ENCODE measurements around the gene BPIFB2. TPM values are rescaled to one million over a fixed set of nuclear protein-coding genes. Genes with fewer than 3 reads are reported as not detected.
A peak's percentile ranks its signal among the peaks of the same experiment; 100 is the strongest.
"Not testable (repeated sequence)": the region's sequence is repeated elsewhere in the genome, so short reads cannot be mapped to it uniquely, and the experiment has no call there.

Gene BPIFB2
- total RNA-seq, 1 experiment from 2014 or later, result not detected

GRCh38 chr20:32970973-32971300 lies 36.6 kb upstream of the BPIFB2 start:
- DNase-seq (ENCODE audit: low read depth), result no peak

DNA sequence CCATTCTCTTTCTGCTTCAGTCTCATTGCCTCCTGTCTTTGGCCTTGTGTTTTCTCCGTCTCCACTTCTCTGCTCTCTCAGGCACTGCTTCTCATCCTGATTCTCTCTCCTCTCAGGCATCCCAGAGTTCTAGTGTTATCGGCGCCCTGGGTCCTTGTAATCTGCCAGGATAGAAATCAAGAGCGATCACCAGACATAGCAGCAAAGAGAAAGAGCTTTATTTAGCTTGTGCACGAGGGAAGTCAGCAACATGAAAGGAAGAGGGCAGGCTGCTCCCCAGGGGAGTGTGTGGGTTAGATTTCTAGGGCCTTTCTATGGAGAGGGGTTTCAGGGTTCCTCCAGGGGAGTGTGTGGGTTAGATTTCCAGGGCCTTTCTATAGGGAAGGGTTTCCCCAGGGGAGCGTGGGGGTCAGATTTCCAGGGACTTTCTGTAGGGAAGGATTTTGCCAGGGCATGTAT lies 35.8 kb upstream of the BPIFB2 start:
- DNase-seq (ENCODE audit: low read depth), result no peak

- DNase-seq (ENCODE audit: low read depth), result peak; percentile 13
Measured at GRCh38 chr20:32972181-32973076, 35.1 kb upstream of the BPIFB2 start.

- DNase-seq (ENCODE audit: low read depth), result no peak
Measured at GRCh38 chr20:32973077-32973717, 34.3 kb upstream of the BPIFB2 start.

GRCh38 chr20:32974204-32975064 lies 33.1 kb upstream of the BPIFB2 start:
- DNase-seq (ENCODE audit: low read depth), result not testable (repeated sequence)

GRCh38 chr20:32975121-32975520 lies 32.4 kb upstream of the BPIFB2 start:
- DNase-seq (ENCODE audit: low read depth), result not testable (repeated sequence)

DNA sequence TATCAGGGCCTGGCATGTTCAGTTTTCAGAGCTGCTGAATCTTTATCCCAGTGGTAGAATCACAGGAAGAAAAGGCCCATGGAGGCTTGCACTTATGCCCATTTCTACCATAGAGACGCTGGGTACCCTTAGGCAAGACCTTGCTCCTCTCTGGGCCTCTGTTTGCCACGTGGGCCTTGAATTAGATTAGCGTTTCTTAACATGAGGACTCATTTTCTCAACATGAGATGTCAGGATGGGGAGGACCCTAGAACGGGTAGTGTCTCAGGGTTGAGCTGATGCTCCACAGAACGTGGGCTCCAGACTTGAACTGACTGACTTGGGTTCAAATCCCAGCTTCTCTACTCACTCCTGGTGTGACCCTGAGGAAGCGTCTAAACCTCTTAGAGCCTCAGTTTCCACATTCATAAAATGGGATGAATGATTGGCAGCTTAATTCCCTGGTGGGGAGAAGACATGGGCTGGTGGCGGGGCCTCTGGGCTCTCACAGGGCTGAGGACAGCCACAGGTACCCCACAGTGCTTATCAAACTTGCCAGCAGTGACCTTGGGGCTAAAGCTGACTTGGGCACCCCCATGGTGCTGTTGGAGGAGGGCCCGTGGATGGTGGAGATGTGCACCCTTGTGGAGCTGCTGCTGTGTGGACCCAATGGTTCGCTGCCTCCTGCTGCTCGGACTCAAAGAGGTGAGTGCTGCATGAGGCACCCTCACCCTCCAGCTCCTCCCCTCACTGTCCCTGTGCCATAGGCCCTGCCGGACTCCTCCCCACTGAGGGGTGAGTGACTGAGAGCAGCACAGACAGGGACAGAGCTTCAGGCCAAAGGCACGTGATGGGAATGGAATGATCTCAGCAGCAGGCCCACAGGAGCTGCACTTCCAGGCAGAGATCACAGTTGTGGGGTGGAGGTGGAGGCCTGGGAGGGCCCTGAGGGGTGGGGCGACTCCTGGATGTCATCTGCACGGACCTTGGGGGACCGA lies 31.5 kb upstream of the BPIFB2 start:
- DNase-seq (ENCODE audit: low read depth), result no peak

- no peak for DNase-seq (ENCODE audit: low read depth)
Measured at GRCh38 chr20:32976746-32977145, 30.8 kb upstream of the BPIFB2 start.

GRCh38 chr20:32977281-32978008 lies 30.1 kb upstream of the BPIFB2 start:
- DNase-seq (ENCODE audit: low read depth), result no peak

- no peak for DNase-seq (ENCODE audit: low read depth)
Measured at GRCh38 chr20:32978009-32978335, 29.5 kb upstream of the BPIFB2 start.

GRCh38 chr20:32979201-32979998 lies 28.1 kb upstream of the BPIFB2 start:
- DNase-seq (ENCODE audit: low read depth), result no peak

DNA sequence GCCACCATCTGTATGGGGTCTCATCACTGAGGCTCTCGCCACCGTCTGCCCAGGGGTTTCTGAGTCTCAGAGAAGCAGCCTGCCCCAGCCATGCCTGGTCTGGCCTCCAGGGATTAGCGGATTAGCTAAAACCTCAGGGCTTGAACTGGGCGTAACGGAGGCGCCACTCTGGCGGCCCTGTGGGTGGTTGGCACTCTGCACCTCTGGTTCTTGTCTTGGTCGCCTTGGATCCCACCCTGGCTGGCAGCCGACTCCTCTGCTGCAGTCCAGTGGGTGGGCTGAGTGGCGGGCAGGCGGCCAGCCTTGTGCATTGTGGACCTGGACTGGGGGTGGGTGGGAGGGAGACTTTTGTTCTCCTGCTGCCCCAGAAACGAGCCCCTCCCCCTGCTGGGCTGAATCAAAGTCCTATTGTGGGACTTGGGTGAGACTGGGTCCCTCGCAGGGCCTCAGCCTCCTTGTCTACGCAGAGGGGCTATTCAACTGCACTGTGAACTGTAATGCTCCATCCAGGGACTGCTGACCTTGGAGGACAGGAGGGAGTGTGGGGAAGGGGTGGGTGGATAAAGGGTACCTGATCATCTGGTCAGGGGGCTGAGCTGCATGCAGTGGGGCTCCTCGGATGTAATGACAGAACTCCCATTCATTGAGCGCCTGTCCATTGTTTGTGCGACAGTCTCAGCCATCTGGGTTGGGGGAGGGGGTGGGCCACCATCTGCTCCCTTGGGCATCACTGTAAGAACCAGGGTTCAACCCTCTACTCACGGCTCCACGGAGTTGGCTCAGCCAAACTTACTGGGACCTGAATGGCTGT lies 27.2 kb upstream of the BPIFB2 start:
- DNase-seq (ENCODE audit: low read depth), result no peak

DNA sequence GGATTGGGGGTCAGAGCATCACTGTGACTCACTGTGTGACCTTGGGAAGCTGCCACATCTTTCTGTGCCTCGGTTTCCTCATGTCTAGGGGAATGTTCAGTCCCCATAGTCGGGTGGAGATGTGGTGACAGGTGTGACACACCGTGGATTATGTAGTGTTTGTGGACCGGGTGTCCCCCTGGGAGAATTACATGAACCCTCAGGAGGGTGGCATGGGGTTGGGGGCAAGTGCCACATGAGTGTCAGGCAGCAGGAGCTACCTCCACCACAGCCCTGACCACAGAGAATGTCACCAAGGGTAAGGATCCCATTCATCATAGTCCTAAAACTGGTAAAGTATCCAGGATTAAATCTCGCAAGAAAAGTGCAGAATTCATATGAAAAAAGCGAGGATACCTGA lies 26.5 kb upstream of the BPIFB2 start:
- DNase-seq (ENCODE audit: low read depth), result no peak

- no peak for DNase-seq (ENCODE audit: low read depth)
Measured at GRCh38 chr20:32982617-32983458, 24.7 kb upstream of the BPIFB2 start.

DNA sequence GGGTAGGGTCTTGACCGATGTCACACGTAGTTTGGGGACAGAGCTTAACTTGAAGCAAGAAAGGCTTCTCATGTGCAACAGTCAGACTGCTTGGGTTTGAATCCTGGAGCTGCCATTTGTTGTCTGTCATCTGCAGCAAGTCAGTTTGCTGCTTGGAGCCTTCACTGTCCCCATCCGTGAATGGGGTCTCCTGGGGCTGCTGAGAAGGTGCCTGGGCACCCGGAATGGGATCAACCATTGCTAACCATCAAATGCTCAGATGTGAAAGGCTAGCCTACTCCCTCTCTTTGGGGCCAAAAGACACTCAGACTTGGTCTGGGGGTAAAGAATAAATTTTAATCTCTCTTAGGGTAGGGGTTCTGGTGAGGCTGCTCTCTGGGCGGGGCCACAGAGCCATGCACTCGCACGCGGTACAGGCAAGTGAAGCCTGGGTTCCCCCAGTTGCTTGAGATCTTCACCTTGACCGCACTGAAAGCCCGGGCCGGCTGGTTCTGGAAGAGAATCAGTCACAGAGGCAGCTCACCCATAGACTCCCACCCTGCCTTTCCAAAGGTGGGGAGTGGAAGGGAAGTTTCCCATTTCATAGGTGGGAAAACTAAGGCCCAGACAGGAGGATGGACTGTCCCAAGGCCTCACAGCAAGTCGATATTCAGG lies 23.9 kb upstream of the BPIFB2 start:
- no peak for DNase-seq (ENCODE audit: low read depth)

- no peak for DNase-seq (ENCODE audit: low read depth)
Measured at GRCh38 chr20:32984196-32984595, 23.3 kb upstream of the BPIFB2 start.

- DNase-seq (ENCODE audit: low read depth), result no peak
Measured at GRCh38 chr20:32984631-32985354, 22.7 kb upstream of the BPIFB2 start.

Data from RPMI7951 (cell line).